ENCODE measurements around the gene MTMR3. TPM values are rescaled to one million over a fixed set of nuclear protein-coding genes. Genes with fewer than 3 reads are reported as not detected.

The MTMR3 gene
- total RNA-seq, 2 experiments from 2014 or later: 57.8 to 60.6 TPM

DNA sequence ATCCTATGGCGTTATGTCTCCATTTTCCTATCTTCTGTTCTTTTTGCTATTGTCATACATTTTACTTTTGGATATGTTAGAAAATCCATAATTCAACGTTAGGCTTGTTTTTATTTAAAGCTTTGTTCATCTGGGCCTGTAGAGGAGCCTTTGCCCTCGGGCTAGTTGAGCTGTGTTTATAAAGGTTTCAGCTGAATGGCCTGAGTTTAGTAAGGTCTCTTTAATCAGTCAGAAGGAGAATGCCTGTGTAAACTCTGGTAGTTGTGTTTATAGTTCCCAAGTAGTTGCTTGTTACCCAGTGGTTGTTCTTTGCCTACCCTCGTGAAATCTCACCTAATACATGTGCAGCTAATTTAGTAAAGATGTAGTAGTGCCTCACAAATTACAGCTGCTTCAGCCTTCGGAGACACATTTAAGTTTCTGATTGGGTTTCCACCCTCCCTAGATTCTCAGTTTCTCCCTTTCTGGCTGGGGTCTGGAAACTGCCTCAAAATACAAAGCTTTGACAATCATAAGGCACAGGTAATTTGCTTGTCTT, 33.1 kb downstream of the MTMR3 start:
- no peak for DNase-seq
- intact Hi-C loops (cut with DNase I, micrococcal nuclease): no loop called here
- Mint-ChIP-seq H3K27me3 (no peaks in the 10 kb centered on the region), H3K27ac (no peak overlapping the region), H3K4me3 (no peak overlapping the region), H3K36me3 (ENCODE audit: low read depth) (no peaks in the 10 kb centered on the region), H3K9me3 (no peaks in the 10 kb centered on the region), H3K4me1 (ENCODE audit: low read depth) (peaks cover 77% of the 10 kb centered on the region)
- no peaks in the 10 kb centered on the region for H3K27me3 ChIP-seq (ENCODE audit: control insufficient read depth in 1 of 2, insufficient read depth in 2 of 2, low read length in 2 of 2)
- no peaks in the 10 kb centered on the region for H3K36me3 ChIP-seq (ENCODE audit: insufficient read depth, low read length)
- TF ChIP-seq, protein P1, sequence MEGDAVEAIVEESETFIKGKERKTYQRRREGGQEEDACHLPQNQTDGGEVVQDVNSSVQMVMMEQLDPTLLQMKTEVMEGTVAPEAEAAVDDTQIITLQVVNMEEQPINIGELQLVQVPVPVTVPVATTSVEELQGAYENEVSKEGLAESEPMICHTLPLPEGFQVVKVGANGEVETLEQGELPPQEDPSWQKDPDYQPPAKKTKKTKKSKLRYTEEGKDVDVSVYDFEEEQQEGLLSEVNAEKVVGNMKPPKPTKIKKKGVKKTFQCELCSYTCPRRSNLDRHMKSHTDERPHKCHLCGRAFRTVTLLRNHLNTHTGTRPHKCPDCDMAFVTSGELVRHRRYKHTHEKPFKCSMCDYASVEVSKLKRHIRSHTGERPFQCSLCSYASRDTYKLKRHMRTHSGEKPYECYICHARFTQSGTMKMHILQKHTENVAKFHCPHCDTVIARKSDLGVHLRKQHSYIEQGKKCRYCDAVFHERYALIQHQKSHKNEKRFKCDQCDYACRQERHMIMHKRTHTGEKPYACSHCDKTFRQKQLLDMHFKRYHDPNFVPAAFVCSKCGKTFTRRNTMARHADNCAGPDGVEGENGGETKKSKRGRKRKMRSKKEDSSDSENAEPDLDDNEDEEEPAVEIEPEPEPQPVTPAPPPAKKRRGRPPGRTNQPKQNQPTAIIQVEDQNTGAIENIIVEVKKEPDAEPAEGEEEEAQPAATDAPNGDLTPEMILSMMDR (IDR thresholded peaks at IDR 0.05): no peak
- ChIA-PET POLR2A (no interaction called here), CTCF (interaction anchor here (1.3 to 1.6 kb wide), 2 partner anchors 9 to 12 kb away, joined by 4 to 6 read pairs; no protein-coding TSS in a partner anchor)
- H3K4me3 ChIP-seq (ENCODE audit: low read length): no peak overlapping the region
- no peaks in the 10 kb centered on the region for H3K9me3 ChIP-seq (ENCODE audit: control insufficient read depth in 1 of 2, insufficient read depth in 1 of 2, low read length in 2 of 2)
- peaks cover 16% of the 10 kb centered on the region for H3K4me1 ChIP-seq (ENCODE audit: insufficient read depth, low read length)
- H3K27ac ChIP-seq (ENCODE audit: low read depth in 1 of 2, low read length in 2 of 2): no peak overlapping the region
- no peak for ATAC-seq (ENCODE audit: poor library complexity)

DNA sequence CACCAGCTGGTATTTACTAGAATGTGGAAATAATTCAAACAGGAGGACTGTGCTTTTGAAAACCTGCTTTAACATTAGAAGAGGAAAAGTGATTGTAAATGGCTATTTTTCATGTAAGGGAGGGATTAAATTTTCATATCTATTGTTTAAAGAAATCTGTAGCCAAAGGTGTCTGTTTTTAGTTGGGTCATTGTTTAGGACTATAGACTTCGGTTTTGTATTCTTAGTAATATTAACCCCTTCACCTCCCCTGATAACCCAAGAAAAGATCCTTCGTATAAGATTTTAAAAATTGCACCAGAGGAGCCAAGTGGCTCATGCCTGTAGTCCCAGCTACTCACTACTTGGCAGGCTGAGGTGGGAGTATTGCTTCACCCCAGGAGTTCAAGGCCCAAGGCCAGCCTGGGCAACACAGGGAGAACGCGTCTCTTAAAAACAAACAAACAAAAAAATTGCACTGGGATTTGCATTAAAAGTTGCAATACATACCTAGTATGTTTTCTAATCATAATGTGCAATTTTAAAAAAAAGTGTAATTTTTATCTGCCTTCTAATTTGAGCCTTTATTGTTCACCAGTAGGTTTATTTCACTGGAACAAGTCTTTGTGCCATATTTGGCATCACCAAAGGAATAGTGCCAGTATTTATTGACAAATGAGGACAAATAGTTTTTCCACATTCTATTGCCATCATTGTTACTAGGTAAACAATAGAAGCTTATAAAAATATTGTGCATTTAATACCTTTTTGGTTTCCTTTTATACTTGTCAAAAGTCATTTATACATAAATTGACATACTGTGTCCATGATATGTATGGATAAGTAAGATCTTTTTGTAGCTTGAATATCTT, 34.3 kb downstream of the MTMR3 start:
- H3K36me3 ChIP-seq (ENCODE audit: insufficient read depth, low read length): no peaks in the 10 kb centered on the region
- Mint-ChIP-seq H3K4me1 (ENCODE audit: low read depth) (peaks cover 76% of the 10 kb centered on the region), H3K27ac (no peak overlapping the region), H3K36me3 (ENCODE audit: low read depth) (peaks cover under 1% of the 10 kb centered on the region), H3K4me3 (no peak overlapping the region), H3K27me3 (no peaks in the 10 kb centered on the region), H3K9me3 (no peaks in the 10 kb centered on the region)
- TF ChIP-seq, protein P1 (IDR thresholded peaks at IDR 0.05): no peak
- H3K27ac ChIP-seq (ENCODE audit: low read depth in 1 of 2, low read length in 2 of 2): no peak overlapping the region
- peaks cover 14% of the 10 kb centered on the region for H3K4me1 ChIP-seq (ENCODE audit: insufficient read depth, low read length)
- CTCF ChIA-PET: interaction anchor here (1.3 to 1.6 kb wide), 2 partner anchors 8 to 11 kb away, joined by 4 to 6 read pairs; no protein-coding TSS in a partner anchor
- ATAC-seq (ENCODE audit: poor library complexity) (no peak), DNase-seq (no peak)
- POLR2A ChIA-PET: no interaction called here
- H3K9me3 ChIP-seq (ENCODE audit: control insufficient read depth in 1 of 2, insufficient read depth in 1 of 2, low read length in 2 of 2): no peaks in the 10 kb centered on the region
- intact Hi-C loops (cut with DNase I, micrococcal nuclease): no loop called here
- H3K27me3 ChIP-seq (ENCODE audit: control insufficient read depth in 1 of 2, insufficient read depth in 2 of 2, low read length in 2 of 2): no peaks in the 10 kb centered on the region
- H3K4me3 ChIP-seq (ENCODE audit: low read length): no peak overlapping the region

DNA sequence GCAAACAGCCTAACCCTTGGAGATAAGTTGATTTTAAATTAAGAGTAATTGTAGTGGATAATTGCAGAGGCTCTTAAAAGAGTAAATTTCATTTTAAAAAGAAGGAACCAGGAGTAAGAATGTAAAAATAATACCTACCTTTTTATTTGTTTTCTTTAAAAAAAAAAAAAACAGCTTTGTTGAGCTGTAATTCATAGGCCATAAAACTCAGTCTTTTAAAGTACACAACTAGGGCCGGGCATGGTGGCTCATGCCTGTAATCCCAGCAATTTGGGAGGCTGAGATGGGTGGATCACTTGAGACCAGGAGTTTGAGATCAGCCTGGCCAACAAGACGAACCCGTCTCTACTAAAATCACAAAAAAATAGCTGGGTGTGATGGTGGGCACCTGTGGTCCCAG, 42.4 kb downstream of the MTMR3 start:
- H3K27me3 Mint-ChIP-seq: no peaks in the 10 kb centered on the region
- TF ChIP-seq, protein P1 (IDR thresholded peaks at IDR 0.05): no peak
- Histone ChIP-seq H3K9me3 (ENCODE audit: control insufficient read depth in 1 of 2, insufficient read depth in 1 of 2, low read length in 2 of 2) (peaks cover 0 to 4% of the 10 kb centered on the region in 2 experiments), H3K4me1 (ENCODE audit: insufficient read depth, low read length) (peaks cover 1% of the 10 kb centered on the region), H3K4me3 (ENCODE audit: low read length) (no peak overlapping the region), H3K27me3 (ENCODE audit: control insufficient read depth in 1 of 2, insufficient read depth in 2 of 2, low read length in 2 of 2) (no peaks in the 10 kb centered on the region), H3K36me3 (ENCODE audit: insufficient read depth, low read length) (no peaks in the 10 kb centered on the region), H3K27ac (ENCODE audit: low read depth in 1 of 2, low read length in 2 of 2) (no peak overlapping the region)
- DNase-seq: no peak
- POLR2A ChIA-PET: interaction anchor here (1.0 kb wide), 1 partner anchor 20 kb away, joined by 3 read pairs; no protein-coding TSS in a partner anchor
- peaks cover 8% of the 10 kb centered on the region for H3K36me3 Mint-ChIP-seq (ENCODE audit: low read depth)
- peaks cover 55% of the 10 kb centered on the region for H3K4me1 Mint-ChIP-seq (ENCODE audit: low read depth)
- intact Hi-C loops (cut with DNase I, micrococcal nuclease): no loop called here
- H3K4me3 Mint-ChIP-seq: no peak overlapping the region
- no peak overlapping the region for H3K27ac Mint-ChIP-seq
- CTCF ChIA-PET: interaction anchor here (1.3 kb wide), 1 partner anchor 9 kb away, joined by 6 read pairs; no protein-coding TSS in a partner anchor
- H3K9me3 Mint-ChIP-seq: peaks cover 5% of the 10 kb centered on the region
- ATAC-seq (ENCODE audit: poor library complexity): no peak

All from CD4-positive, alpha-beta T cell (primary cell).